ENCODE data around the gene TCF25.
A peak's percentile ranks its signal among the peaks of the same experiment; 100 is the strongest.
"Not testable (repeated sequence)": the region's sequence is repeated elsewhere in the genome, so short reads cannot be mapped to it uniquely, and the experiment has no call there.

TCF25 gene

GRCh38 chr16:89921131-89921701 lies 47.8 kb downstream of the TCF25 start:
- DNase-seq (ENCODE audit: low spot score), result no peak

GRCh38 chr16:89921702-89922476 lies 48.5 kb downstream of the TCF25 start:
- no peak for DNase-seq (ENCODE audit: low spot score)

- DNase-seq (ENCODE audit: low spot score), result no peak
Measured at GRCh38 chr16:89922477-89922883, 49.1 kb downstream of the TCF25 start.

GRCh38 chr16:89922884-89923639 lies 49.7 kb downstream of the TCF25 start, which contains the start of gene TUBB3:
Gene TUBB3 (plus strand): TSS chr16:89923342. CDS start chr16:89923402, 60 bp downstream.
- DNase-seq (ENCODE audit: low spot score), result peak; percentile 24

GRCh38 chr16:89923640-89924296 lies 50.4 kb downstream of the TCF25 start:
- no peak for DNase-seq (ENCODE audit: low spot score)

GRCh38 chr16:89924297-89924924 lies 51.0 kb downstream of the TCF25 start:
- DNase-seq (ENCODE audit: low spot score), result no peak

- no peak for DNase-seq (ENCODE audit: low spot score)
Measured at GRCh38 chr16:89924925-89925307, 51.5 kb downstream of the TCF25 start.

- no peak for DNase-seq (ENCODE audit: low spot score)
Measured at GRCh38 chr16:89925596-89926079, 52.2 kb downstream of the TCF25 start.

GRCh38 chr16:89931305-89931896 lies 58.0 kb downstream of the TCF25 start:
- no peak for DNase-seq (ENCODE audit: low spot score)

- DNase-seq (ENCODE audit: low spot score), result no peak
Measured at GRCh38 chr16:89931964-89932363, 58.6 kb downstream of the TCF25 start.

- not testable (repeated sequence) for DNase-seq (ENCODE audit: low spot score)
Measured at GRCh38 chr16:89934019-89934418, 60.6 kb downstream of the TCF25 start.

- no peak for DNase-seq (ENCODE audit: low spot score)
Measured at GRCh38 chr16:89934611-89935553, 61.5 kb downstream of the TCF25 start.

GRCh38 chr16:89935620-89936019 lies 62.2 kb downstream of the TCF25 start:
- not testable (repeated sequence) for DNase-seq (ENCODE audit: low spot score)

- no peak for DNase-seq (ENCODE audit: low spot score)
Measured at GRCh38 chr16:89936034-89936433, 62.6 kb downstream of the TCF25 start.

- DNase-seq (ENCODE audit: low spot score), result no peak
Measured at GRCh38 chr16:89936508-89936907, 63.1 kb downstream of the TCF25 start.

- DNase-seq (ENCODE audit: low spot score), result no peak
Measured at GRCh38 chr16:89936981-89937380, 63.6 kb downstream of the TCF25 start.

GRCh38 chr16:89938175-89938885 lies 64.9 kb downstream of the TCF25 start:
- DNase-seq (ENCODE audit: low spot score), result no peak

GRCh38 chr16:89944773-89945172 lies 71.4 kb downstream of the TCF25 start:
- DNase-seq (ENCODE audit: low spot score), result no peak

- no peak for DNase-seq (ENCODE audit: low spot score)
Measured at GRCh38 chr16:89945654-89946053, 72.3 kb downstream of the TCF25 start.

GRCh38 chr16:89946515-89946914 lies 73.1 kb downstream of the TCF25 start:
- no peak for DNase-seq (ENCODE audit: low spot score)
